Activated CD8-positive, alpha-beta T cell treated with anti-CD3 and anti-CD28 coated beads, Interleukin-2, amount 10 ng/mL, durations not matched to agents 7 days and 5 days (primary cell): ENCODE results near the gene ANGPTL4. TPM values are rescaled to one million over a fixed set of nuclear protein-coding genes. Genes with fewer than 3 reads are reported as not detected.
"Not testable (repeated sequence)": the region's sequence is repeated elsewhere in the genome, so short reads cannot be mapped to it uniquely, and the experiment has no call there.

Experiments
- ATAC-seq: fragments of 150-1000 bp; cut with Tn5 transposase; one replicate; pipeline ENCODE4 v1.10.0; 2021; ENCODE audit warnings: moderate library complexity
- CTCF ChIA-PET: fragments of 350-600 bp; sonication (Branson Sonifier 250); formaldehyde crosslinking; loops from one replicate; lab custom pipeline; 2021; ENCODE audit warnings: antibody characterized with exemption; lab: Charles Lee
- POLR2A ChIA-PET: fragments of 350-600 bp; sonication (Branson Sonifier 250); formaldehyde crosslinking; loops from one replicate; lab custom pipeline; 2021; ENCODE audit warnings: antibody characterized with exemption; lab: Charles Lee
- DNase-seq: peaks from one replicate; pipeline ENCODE4 v3.0.0-alpha.2; 2020
- H3K27ac Mint-ChIP-seq: one replicate; pipeline ENCODE4 v1.8.0; 2021; ENCODE audit warnings: mild to moderate bottlenecking, mixed read lengths
- H3K27me3 Mint-ChIP-seq: one replicate; pipeline ENCODE4 v1.8.0; 2021; ENCODE audit warnings: low read depth, mixed read lengths
- H3K36me3 Mint-ChIP-seq: one replicate; pipeline ENCODE4 v1.8.0; 2021; ENCODE audit warnings: low read depth, mixed read lengths
- H3K4me1 Mint-ChIP-seq: one replicate; pipeline ENCODE4 v1.8.0; 2021; ENCODE audit warnings: low read depth, mixed read lengths
- H3K4me3 Mint-ChIP-seq: one replicate; pipeline ENCODE4 v1.8.0; 2021; ENCODE audit warnings: mild to moderate bottlenecking, mixed read lengths
- H3K9me3 Mint-ChIP-seq: one replicate; pipeline ENCODE4 v1.8.0; 2022; ENCODE audit warnings: mixed read lengths; ENCODE audit not compliant: insufficient read depth
- total RNA-seq, 2 experiments: library from RNA; stranded (reverse); gene quantifications; one replicate each; pipeline ENCODE4 v1.2.3, GENCODE V29; 2021

Gene ANGPTL4
- total RNA-seq, 2 experiments from 2014 or later = not detected

DNA sequence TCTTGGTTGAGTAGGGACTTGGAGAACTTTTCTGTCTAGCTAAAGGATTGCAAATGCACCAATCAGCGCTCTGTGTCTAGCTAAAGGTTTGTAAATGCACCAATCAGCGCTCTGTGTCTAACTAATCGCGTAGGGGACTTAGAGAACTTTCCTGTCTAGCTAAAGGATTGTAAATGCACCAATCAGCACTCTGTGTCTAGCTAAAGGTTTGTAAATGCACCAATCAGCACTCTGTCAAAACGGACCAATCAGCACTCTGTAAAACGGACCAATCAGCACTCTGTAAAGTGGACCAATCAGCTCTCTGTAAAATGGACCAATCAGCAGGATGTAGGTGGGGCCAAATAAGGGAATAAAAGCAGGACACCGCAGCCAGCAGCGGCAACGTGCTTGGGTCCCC lies 22.5 kb downstream of the ANGPTL4 start:
- H3K27ac Mint-ChIP-seq, H3K27me3 Mint-ChIP-seq, H3K9me3 Mint-ChIP-seq, ATAC-seq, DNase-seq, H3K4me3 Mint-ChIP-seq, POLR2A ChIA-PET: not testable (repeated sequence)
- CTCF ChIA-PET = interaction anchor here (0.9 to 1.6 kb wide), 4 partner anchors 31 to 228 kb away, joined by 3 to 4 read pairs (median 3); partner anchors contain the start of gene MYO1F
- Mint-ChIP-seq H3K36me3 (peaks cover 10% of the 10 kb centered on the region), H3K4me1 (peaks cover 13% of the 10 kb centered on the region)

- POLR2A ChIA-PET = interaction anchor here (0.6 to 0.7 kb wide), 2 partner anchors 31 to 861 kb away, joined by 3 to 4 read pairs; no protein-coding TSS in a partner anchor
- CTCF ChIA-PET = interaction anchor here (0.7 to 1.6 kb wide), 4 partner anchors 19 to 191 kb away, joined by 3 to 4 read pairs (median 3); partner anchors contain the start of gene MYO1F
- ATAC-seq (no peak), DNase-seq (no peak)
- H3K27me3 Mint-ChIP-seq = no peaks in the 10 kb centered on the region
- no peak overlapping the region for H3K27ac Mint-ChIP-seq
- H3K36me3 Mint-ChIP-seq = peaks cover 10% of the 10 kb centered on the region
- H3K4me3 Mint-ChIP-seq = no peak overlapping the region
- H3K9me3 Mint-ChIP-seq = no peaks in the 10 kb centered on the region
- peaks cover 18% of the 10 kb centered on the region for H3K4me1 Mint-ChIP-seq
Measured at GRCh38 chr19:8386990-8387389, 23.0 kb downstream of the ANGPTL4 start.

DNA sequence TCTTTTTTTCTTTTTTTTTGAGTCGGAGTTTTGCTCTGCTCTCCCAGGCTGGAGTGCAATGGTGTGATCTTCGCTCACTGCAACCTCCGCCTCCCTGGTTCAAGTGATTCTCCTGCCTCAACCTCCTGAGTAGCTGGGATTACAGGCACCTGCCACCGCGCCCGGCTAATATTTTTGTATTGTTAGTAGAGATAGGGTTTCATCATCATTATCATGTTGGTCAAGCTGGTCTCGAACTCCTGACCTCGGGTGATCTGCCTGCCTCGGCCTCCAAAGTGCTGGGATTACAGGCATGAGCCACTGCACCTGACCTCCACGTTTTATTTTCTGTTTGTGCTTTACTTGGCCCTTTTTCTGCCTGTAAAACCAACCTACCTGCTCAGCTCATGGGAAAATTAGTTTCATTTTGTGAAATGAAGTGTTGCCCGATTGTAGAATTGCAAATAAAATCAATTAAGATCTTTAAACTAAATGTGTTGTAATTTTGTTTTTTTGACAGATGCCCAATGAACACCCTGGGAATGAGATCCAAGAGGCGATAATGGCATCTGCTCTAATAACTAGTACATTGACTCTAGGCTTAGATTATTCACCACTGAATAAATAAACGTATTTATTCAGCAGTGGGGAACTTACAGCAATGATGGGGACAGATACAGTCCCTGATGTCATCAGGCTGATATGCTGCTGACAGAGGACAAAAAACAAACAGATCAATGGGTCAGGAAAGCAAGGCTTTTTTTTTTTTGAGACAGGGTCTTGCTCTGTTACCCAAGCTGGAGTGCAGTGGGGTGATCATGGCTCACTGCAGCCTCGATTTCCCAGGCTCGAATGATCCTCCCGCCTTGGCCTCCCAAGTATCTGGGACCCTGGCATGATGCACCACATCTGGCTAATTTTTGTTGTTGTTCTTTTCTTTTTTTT lies 24.0 kb downstream of the ANGPTL4 start:
- ATAC-seq (no peak), DNase-seq (no peak)
- Mint-ChIP-seq H3K9me3 (no peaks in the 10 kb centered on the region), H3K36me3 (peaks cover 10% of the 10 kb centered on the region), H3K27ac (peak overlapping the region; percentile 54), H3K4me3 (no peak overlapping the region), H3K27me3 (no peaks in the 10 kb centered on the region), H3K4me1 (peaks cover 26% of the 10 kb centered on the region)
- POLR2A ChIA-PET = interaction anchor here (0.6 to 0.7 kb wide), 2 partner anchors 32 to 862 kb away, joined by 3 to 4 read pairs; no protein-coding TSS in a partner anchor
- CTCF ChIA-PET = interaction anchor here (0.7 to 1.6 kb wide), 3 partner anchors 20 to 190 kb away, joined by 3 to 4 read pairs (median 3); partner anchors contain the start of gene MYO1F

- Mint-ChIP-seq H3K4me3 (no peak overlapping the region), H3K36me3 (peaks cover 10% of the 10 kb centered on the region), H3K27me3 (no peaks in the 10 kb centered on the region), H3K27ac (no peak overlapping the region), H3K9me3 (no peaks in the 10 kb centered on the region), H3K4me1 (peaks cover 29% of the 10 kb centered on the region)
- ChIA-PET POLR2A (no interaction called here), CTCF (no interaction called here)
- DNase-seq (no peak), ATAC-seq (no peak)
Measured at GRCh38 chr19:8388612-8388958, 24.6 kb downstream of the ANGPTL4 start.

GRCh38 chr19:8389891-8390616 lies 26.1 kb downstream of the ANGPTL4 start, which contains the start of gene RAB11B:
Gene RAB11B, plus strand, starts transcription at chr19:8390360. Its CDS starts 57 bp downstream, at chr19:8390417.
- Mint-ChIP-seq H3K27me3 (no peaks in the 10 kb centered on the region), H3K4me1 (peaks cover 30% of the 10 kb centered on the region), H3K9me3 (no peaks in the 10 kb centered on the region), H3K27ac (peak within 1 kb of the TSS; percentile 99), H3K36me3 (peaks cover 10% of the 10 kb centered on the region), H3K4me3 (peak within 1 kb of the TSS; percentile 95)
- ChIA-PET CTCF (interaction anchor here (1.0 to 6.0 kb wide), 2 partner anchors 8 to 36 kb away, joined by 3 to 45 read pairs; no protein-coding TSS in a partner anchor), POLR2A (interaction anchor here (0.9 to 1.2 kb wide), 3 partner anchors 9 to 13 kb away, joined by 3 read pairs; no protein-coding TSS in a partner anchor)
- ATAC-seq (peak; percentile 96), DNase-seq (peak; percentile 100)

GRCh38 chr19:8390617-8390981 lies 26.6 kb downstream of the ANGPTL4 start:
- H3K27me3 Mint-ChIP-seq = no peaks in the 10 kb centered on the region
- peaks cover 35% of the 10 kb centered on the region for H3K4me1 Mint-ChIP-seq
- ChIA-PET POLR2A (interaction anchor here (0.6 to 1.2 kb wide), 3 partner anchors 10 to 24 kb away, joined by 3 read pairs; no protein-coding TSS in a partner anchor), CTCF (interaction anchor here (1.0 to 6.0 kb wide), 2 partner anchors 8 to 37 kb away, joined by 3 to 45 read pairs; no protein-coding TSS in a partner anchor)
- H3K36me3 Mint-ChIP-seq = peaks cover 10% of the 10 kb centered on the region
- ATAC-seq (peak; percentile 69), DNase-seq (peak; percentile 95)
- peak overlapping the region; percentile 95 for H3K4me3 Mint-ChIP-seq
- H3K9me3 Mint-ChIP-seq = no peaks in the 10 kb centered on the region
- H3K27ac Mint-ChIP-seq = peak overlapping the region; percentile 80

DNA sequence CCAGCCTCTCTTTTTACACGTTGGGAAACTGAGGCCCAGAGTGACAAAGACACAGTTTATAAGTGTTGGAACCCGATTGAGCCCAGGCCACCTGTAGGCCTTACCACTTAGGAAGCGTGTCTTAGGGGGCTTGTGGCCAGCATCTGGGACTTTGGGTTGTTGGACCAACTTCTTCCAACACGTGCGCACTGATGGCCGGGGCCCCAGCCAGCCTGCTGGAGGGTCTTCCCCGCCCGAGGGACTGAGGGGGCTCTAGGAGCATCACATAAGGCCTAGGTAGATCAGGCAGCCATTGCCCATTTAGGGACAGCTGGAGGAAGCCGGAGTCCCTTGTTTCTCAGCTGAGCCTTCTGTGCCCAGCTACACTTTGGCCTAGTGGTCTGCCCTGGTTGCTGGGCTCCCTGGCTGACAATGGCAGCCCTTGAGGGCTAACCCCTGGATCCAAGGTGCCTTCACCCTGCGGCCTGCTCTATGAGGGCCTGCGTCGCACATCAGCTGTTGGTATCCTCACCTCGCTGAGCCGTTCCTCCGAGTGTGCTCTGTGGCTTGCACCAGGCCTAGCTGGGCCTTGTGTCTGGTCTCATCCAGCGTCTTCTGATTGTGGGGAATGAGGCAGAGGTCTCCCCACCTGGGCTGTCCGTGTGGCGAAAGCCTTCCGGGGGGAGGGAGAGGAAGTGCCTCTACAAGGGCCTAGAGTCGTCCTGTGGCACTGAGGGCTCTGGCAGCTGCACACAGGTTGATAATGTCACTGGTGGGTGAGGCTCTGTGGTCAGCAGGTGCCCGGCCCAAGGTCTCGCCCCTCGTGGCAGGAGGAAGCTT lies 27.5 kb downstream of the ANGPTL4 start:
- Mint-ChIP-seq H3K4me1 (peaks cover 41% of the 10 kb centered on the region), H3K9me3 (no peaks in the 10 kb centered on the region), H3K36me3 (peaks cover 9% of the 10 kb centered on the region), H3K27ac (peak overlapping the region; percentile 80), H3K27me3 (no peaks in the 10 kb centered on the region), H3K4me3 (peak overlapping the region; percentile 95)
- ChIA-PET POLR2A (interaction anchor here (0.6 to 1.1 kb wide), 2 partner anchors 25 to 122 kb away, joined by 3 read pairs; no protein-coding TSS in a partner anchor), CTCF (interaction anchor here (6.0 kb wide), 1 partner anchor 37 kb away, joined by 45 read pairs; no protein-coding TSS in a partner anchor)
- ATAC-seq = no peak
- DNase-seq = no peak

DNA sequence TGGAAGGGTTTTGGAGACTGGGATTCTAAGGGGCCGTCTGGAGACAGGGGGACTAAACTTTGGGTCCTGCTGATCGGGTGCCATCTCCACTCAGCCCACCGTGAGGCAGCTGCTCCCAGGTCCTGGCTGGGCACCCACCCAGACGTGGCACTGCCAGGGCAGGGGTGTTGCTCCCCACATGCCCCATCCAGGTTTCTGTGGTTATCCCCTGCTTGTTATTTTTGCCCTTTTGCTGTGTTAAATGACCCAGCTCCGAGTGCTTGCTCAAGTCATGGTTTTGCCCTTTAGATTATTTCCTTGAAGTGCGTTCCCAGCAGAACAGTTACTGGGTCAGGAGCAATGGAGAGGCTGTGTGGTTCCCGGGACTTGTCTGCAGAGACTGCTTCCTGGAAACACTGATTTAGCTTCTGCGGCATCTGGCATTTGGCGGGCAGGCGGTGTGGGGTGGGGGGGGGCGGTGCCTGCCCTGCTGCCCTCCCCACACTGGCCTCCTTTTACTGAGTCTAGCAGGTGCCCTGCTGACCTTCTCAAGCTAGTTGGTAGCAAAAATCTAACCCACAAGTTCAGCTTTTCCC lies 28.1 kb downstream of the ANGPTL4 start:
- Mint-ChIP-seq H3K27ac (peak overlapping the region; percentile 74), H3K9me3 (no peaks in the 10 kb centered on the region), H3K36me3 (peaks cover 3% of the 10 kb centered on the region), H3K4me3 (peak overlapping the region; percentile 25), H3K27me3 (no peaks in the 10 kb centered on the region), H3K4me1 (peaks cover 48% of the 10 kb centered on the region)
- CTCF ChIA-PET = interaction anchor here (6.0 kb wide), 1 partner anchor 38 kb away, joined by 45 read pairs; no protein-coding TSS in a partner anchor
- no peak for ATAC-seq
- POLR2A ChIA-PET = interaction anchor here (0.6 to 1.1 kb wide), 2 partner anchors 121 to 320 kb away, joined by 3 to 4 read pairs; no protein-coding TSS in a partner anchor
- no peak for DNase-seq

GRCh38 chr19:8393192-8393870 lies 29.4 kb downstream of the ANGPTL4 start:
- DNase-seq = no peak
- Mint-ChIP-seq H3K4me3 (no peak overlapping the region), H3K27ac (no peak overlapping the region), H3K36me3 (no peaks in the 10 kb centered on the region), H3K27me3 (no peaks in the 10 kb centered on the region), H3K9me3 (no peaks in the 10 kb centered on the region), H3K4me1 (peaks cover 54% of the 10 kb centered on the region)
- ATAC-seq = no peak
- POLR2A ChIA-PET = no interaction called here
- CTCF ChIA-PET = interaction anchor here (1.5 to 6.0 kb wide), 2 partner anchors 20 to 39 kb away, joined by 5 to 45 read pairs; partner anchors contain the start of gene MARCHF2

- peaks cover 54% of the 10 kb centered on the region for H3K4me1 Mint-ChIP-seq
- H3K9me3 Mint-ChIP-seq = no peaks in the 10 kb centered on the region
- no peaks in the 10 kb centered on the region for H3K36me3 Mint-ChIP-seq
- no peak overlapping the region for H3K27ac Mint-ChIP-seq
- DNase-seq (no peak), ATAC-seq (no peak)
- ChIA-PET CTCF (interaction anchor here (1.5 to 6.0 kb wide), 3 partner anchors 19 to 43 kb away, joined by 3 to 45 read pairs (median 5); partner anchors contain the start of gene MARCHF2), POLR2A (no interaction called here)
- H3K27me3 Mint-ChIP-seq = no peaks in the 10 kb centered on the region
- no peak overlapping the region for H3K4me3 Mint-ChIP-seq
Measured at GRCh38 chr19:8393871-8394250, 29.9 kb downstream of the ANGPTL4 start.
